ENCODE data around the gene UNKL. TPM values are rescaled to one million over a fixed set of nuclear protein-coding genes. Genes with fewer than 3 reads are reported as not detected.

UNKL gene
- total RNA-seq, 1 experiment from 2014 or later, result 32.0 TPM

- H4K5ac ChIP-seq (ENCODE audit: insufficient read length, low read depth, low read length), result no peak overlapping the region
- H3K27ac Mint-ChIP-seq, result peak overlapping the region in 1 of 3 experiments; percentile 92; a peak in 3 of 7 replicates
- H2AFZ ChIP-seq (ENCODE audit: low read length), result no peak overlapping the region
- peaks cover 18 to 19% of the 10 kb centered on the region in 2 experiments for H3K4me1 Mint-ChIP-seq
- no peak overlapping the region for H2BK20ac ChIP-seq (ENCODE audit: low read depth, low read length, poor library complexity, severe bottlenecking)
- peaks cover 3% of the 10 kb centered on the region; the same call in 1 of the 2 replicates for H3K79me2 ChIP-seq (ENCODE audit: insufficient read depth, low read length)
- H3K27me3 ChIP-seq (ENCODE audit: insufficient read depth, low read length), result no peaks in the 10 kb centered on the region
- H2BK15ac ChIP-seq (ENCODE audit: low read depth, low read length), result no peak overlapping the region
- H3K27me3 Mint-ChIP-seq (ENCODE audit: low read depth), result no peaks in the 10 kb centered on the region; the same call in 1 of the 2 replicates
- no peak overlapping the region for H4K8ac ChIP-seq (replicated peaks; ENCODE audit: insufficient read length, low read depth, low read length)
- no peak overlapping the region for H2BK12ac ChIP-seq (ENCODE audit: insufficient read length, low read depth, low read length)
- peak overlapping the region; percentile 89 for H3K4me2 ChIP-seq (ENCODE audit: insufficient read depth, insufficient read length, low read length)
- peak overlapping the region; percentile 76 for H3K14ac ChIP-seq (ENCODE audit: insufficient read depth, low read length)
- no peak overlapping the region for H3T11ph ChIP-seq (ENCODE audit: low read length)
- H2AK5ac ChIP-seq (ENCODE audit: insufficient read length, low read length), result no peak overlapping the region
- no peaks in the 10 kb centered on the region for H4K20me1 ChIP-seq (ENCODE audit: control insufficient read depth, insufficient read depth, insufficient read length)
- TF ChIP-seq, protein P1, sequence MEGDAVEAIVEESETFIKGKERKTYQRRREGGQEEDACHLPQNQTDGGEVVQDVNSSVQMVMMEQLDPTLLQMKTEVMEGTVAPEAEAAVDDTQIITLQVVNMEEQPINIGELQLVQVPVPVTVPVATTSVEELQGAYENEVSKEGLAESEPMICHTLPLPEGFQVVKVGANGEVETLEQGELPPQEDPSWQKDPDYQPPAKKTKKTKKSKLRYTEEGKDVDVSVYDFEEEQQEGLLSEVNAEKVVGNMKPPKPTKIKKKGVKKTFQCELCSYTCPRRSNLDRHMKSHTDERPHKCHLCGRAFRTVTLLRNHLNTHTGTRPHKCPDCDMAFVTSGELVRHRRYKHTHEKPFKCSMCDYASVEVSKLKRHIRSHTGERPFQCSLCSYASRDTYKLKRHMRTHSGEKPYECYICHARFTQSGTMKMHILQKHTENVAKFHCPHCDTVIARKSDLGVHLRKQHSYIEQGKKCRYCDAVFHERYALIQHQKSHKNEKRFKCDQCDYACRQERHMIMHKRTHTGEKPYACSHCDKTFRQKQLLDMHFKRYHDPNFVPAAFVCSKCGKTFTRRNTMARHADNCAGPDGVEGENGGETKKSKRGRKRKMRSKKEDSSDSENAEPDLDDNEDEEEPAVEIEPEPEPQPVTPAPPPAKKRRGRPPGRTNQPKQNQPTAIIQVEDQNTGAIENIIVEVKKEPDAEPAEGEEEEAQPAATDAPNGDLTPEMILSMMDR (conservative IDR thresholded peaks at IDR 0.05), result no peak
- peak overlapping the region; percentile 99 for H4K91ac ChIP-seq (ENCODE audit: insufficient read length, low read depth, low read length)
- no peak overlapping the region for H2BK120ac ChIP-seq (ENCODE audit: low read depth, low read length, poor library complexity, severe bottlenecking)
- peak overlapping the region; percentile 54 for H3K9ac ChIP-seq (ENCODE audit: extremely low read depth, insufficient read length, low read length)
- H3K9me3 Mint-ChIP-seq, result no peaks in the 10 kb centered on the region; a peak in 1 of 5 replicates
- H3K79me1 ChIP-seq (ENCODE audit: insufficient read depth, low read depth, low read length, poor library complexity, severe bottlenecking), result peaks cover 5% of the 10 kb centered on the region
- H3K4me1 ChIP-seq (ENCODE audit: insufficient read depth, low read length), result no peaks in the 10 kb centered on the region
- H3K4me3 Mint-ChIP-seq, result peak overlapping the region; percentile 80 to 85
- H3K23ac ChIP-seq (ENCODE audit: insufficient read length, low read depth, low read length), result no peak overlapping the region
- no CpG with 5 or more reads among the region's 31 CpGs for WGBS (ENCODE audit: extremely low coverage, insufficient read length, low lambda C conversion rate)
- H3K9me3 ChIP-seq (ENCODE audit: control insufficient read depth, low read depth, low read length), result no peaks in the 10 kb centered on the region
- H2BK5ac ChIP-seq (ENCODE audit: insufficient read length, low read length), result no peak overlapping the region
- peaks cover 3 to 14% (median 4%) of the 10 kb centered on the region in 3 experiments for H3K36me3 Mint-ChIP-seq (ENCODE audit: insufficient read depth in 1 of 3, low read depth in 3 of 3)
- no peak overlapping the region for H3K4ac ChIP-seq (ENCODE audit: low read depth, low read length)
- no peak overlapping the region for H3K27ac ChIP-seq (ENCODE audit: insufficient read length, low read depth, low read length)
- no peak for DNase-seq
- H3K56ac ChIP-seq (ENCODE audit: insufficient read length, low read depth, low read length), result no peak overlapping the region
- peak overlapping the region; percentile 83 for H3K18ac ChIP-seq (ENCODE audit: insufficient read length, low read depth, low read length)
- H3K23me2 ChIP-seq (ENCODE audit: insufficient read length, low read depth, low read length, poor library complexity, severe bottlenecking), result peaks cover 20% of the 10 kb centered on the region
Observed at GRCh38 chr16:1378804-1379303, 35.6 kb downstream of the UNKL start.
